ENCODE data around the gene SLC25A13. TPM values are rescaled to one million over a fixed set of nuclear protein-coding genes. Genes with fewer than 3 reads are reported as not detected.

Gene SLC25A13
- total and polyA plus RNA-seq, 2 experiments from 2014 or later = 4.8 to 19.1 TPM

GRCh38 chr7:96282835-96283234 is 39.1 kb downstream of the SLC25A13 start:
- Histone ChIP-seq H2AFZ (no peak overlapping the region), H4K20me1 (ENCODE audit: insufficient read depth) (no peaks in the 10 kb centered on the region), H3K9me3 (ENCODE audit: low read depth) (no peaks in the 10 kb centered on the region), H3K9me2 (ENCODE audit: insufficient read depth) (no peaks in the 10 kb centered on the region), H3K36me3 (ENCODE audit: low read depth) (no peaks in the 10 kb centered on the region), H3K27me3 (replicated peaks; ENCODE audit: insufficient read depth) (no peaks in the 10 kb centered on the region), H3K4me3 (no peak overlapping the region), H3K4me1 (ENCODE audit: insufficient read depth) (no peaks in the 10 kb centered on the region), H3F3A (ENCODE audit: insufficient read depth) (no peaks in the 10 kb centered on the region), H3K79me2 (ENCODE audit: insufficient read depth) (no peaks in the 10 kb centered on the region), H3K4me2 (ENCODE audit: unreplicated experiment) (no peak overlapping the region), H3K9ac (no peak overlapping the region), H3K27ac (no peak overlapping the region)
- DNase-seq = no peak
- in situ Hi-C loops (cut with MboI) = no loop called here
- WGBS, 2 experiments (ENCODE audit: low coverage in 1 of 2, low lambda C conversion rate in 2 of 2, missing lambda C conversion rate in 2 of 2) = 95% methylated on average over 1 of the region's 1 CpG
- TF ChIP-seq EZH2 (IDR thresholded peaks at IDR 0.05; ENCODE audit: insufficient read depth, poor library complexity, severe bottlenecking) (no peak), EZH2phosphoT487 (IDR thresholded peaks at IDR 0.05; ENCODE audit: insufficient read depth, low read depth) (no peak)

- H3K79me2 ChIP-seq (ENCODE audit: insufficient read depth) = no peaks in the 10 kb centered on the region
- no peaks in the 10 kb centered on the region for H4K20me1 ChIP-seq (ENCODE audit: insufficient read depth)
- H2AFZ ChIP-seq = no peak overlapping the region
- TF ChIP-seq EZH2phosphoT487 (IDR thresholded peaks at IDR 0.05; ENCODE audit: insufficient read depth, low read depth) (no peak), EZH2 (IDR thresholded peaks at IDR 0.05; ENCODE audit: insufficient read depth, poor library complexity, severe bottlenecking) (no peak)
- no peaks in the 10 kb centered on the region for H3K27me3 ChIP-seq (replicated peaks; ENCODE audit: insufficient read depth)
- H3K4me3 ChIP-seq = no peak overlapping the region
- no peak overlapping the region for H3K27ac ChIP-seq
- H3K9ac ChIP-seq = no peak overlapping the region
- DNase-seq = no peak
- H3F3A ChIP-seq (ENCODE audit: insufficient read depth) = no peaks in the 10 kb centered on the region
- no peaks in the 10 kb centered on the region for H3K4me1 ChIP-seq (ENCODE audit: insufficient read depth)
- WGBS, 2 experiments (ENCODE audit: low coverage in 1 of 2, low lambda C conversion rate in 2 of 2, missing lambda C conversion rate in 2 of 2) = 94 to 98% methylated on average over 4 of the region's 4 CpGs
- H3K4me2 ChIP-seq (ENCODE audit: unreplicated experiment) = no peak overlapping the region
- in situ Hi-C loops (cut with MboI) = no loop called here
- no peaks in the 10 kb centered on the region for H3K36me3 ChIP-seq (ENCODE audit: low read depth)
- H3K9me3 ChIP-seq (ENCODE audit: low read depth) = no peaks in the 10 kb centered on the region
- no peaks in the 10 kb centered on the region for H3K9me2 ChIP-seq (ENCODE audit: insufficient read depth)
These were observed 44.0 kb downstream of the SLC25A13 start for GRCh38 chr7:96277921-96278320.

GRCh38 chr7:96276019-96276418 is 45.9 kb downstream of the SLC25A13 start:
- H3K9ac ChIP-seq = no peak overlapping the region
- no peak overlapping the region for H3K4me2 ChIP-seq (ENCODE audit: unreplicated experiment)
- H3K9me3 ChIP-seq (ENCODE audit: low read depth) = no peaks in the 10 kb centered on the region
- H2AFZ ChIP-seq = no peak overlapping the region
- H3K27me3 ChIP-seq (replicated peaks; ENCODE audit: insufficient read depth) = no peaks in the 10 kb centered on the region
- H3K9me2 ChIP-seq (ENCODE audit: insufficient read depth) = no peaks in the 10 kb centered on the region
- no peaks in the 10 kb centered on the region for H3K36me3 ChIP-seq (ENCODE audit: low read depth)
- WGBS, 2 experiments (ENCODE audit: low coverage in 1 of 2, low lambda C conversion rate in 2 of 2, missing lambda C conversion rate in 2 of 2) = 67 to 82% methylated on average over 2 of the region's 2 CpGs
- in situ Hi-C loops (cut with MboI) = no loop called here
- H3K4me1 ChIP-seq (ENCODE audit: insufficient read depth) = no peaks in the 10 kb centered on the region
- TF ChIP-seq EZH2 (IDR thresholded peaks at IDR 0.05; ENCODE audit: insufficient read depth, poor library complexity, severe bottlenecking) (no peak), EZH2phosphoT487 (IDR thresholded peaks at IDR 0.05; ENCODE audit: insufficient read depth, low read depth) (no peak)
- H4K20me1 ChIP-seq (ENCODE audit: insufficient read depth) = no peaks in the 10 kb centered on the region
- no peak overlapping the region for H3K27ac ChIP-seq
- DNase-seq = no peak
- H3K4me3 ChIP-seq = no peak overlapping the region
- no peaks in the 10 kb centered on the region for H3K79me2 ChIP-seq (ENCODE audit: insufficient read depth)
- no peaks in the 10 kb centered on the region for H3F3A ChIP-seq (ENCODE audit: insufficient read depth)

GRCh38 chr7:96273716-96274115 is 48.2 kb downstream of the SLC25A13 start:
- Histone ChIP-seq H4K20me1 (ENCODE audit: insufficient read depth) (no peaks in the 10 kb centered on the region), H3K9me2 (ENCODE audit: insufficient read depth) (no peaks in the 10 kb centered on the region), H3K4me1 (ENCODE audit: insufficient read depth) (no peaks in the 10 kb centered on the region), H3K27ac (no peak overlapping the region), H3F3A (ENCODE audit: insufficient read depth) (no peaks in the 10 kb centered on the region), H3K9ac (no peak overlapping the region), H3K4me3 (no peak overlapping the region), H3K79me2 (ENCODE audit: insufficient read depth) (no peaks in the 10 kb centered on the region), H3K4me2 (ENCODE audit: unreplicated experiment) (no peak overlapping the region), H3K36me3 (ENCODE audit: low read depth) (no peaks in the 10 kb centered on the region), H3K9me3 (ENCODE audit: low read depth) (no peaks in the 10 kb centered on the region), H3K27me3 (replicated peaks; ENCODE audit: insufficient read depth) (no peaks in the 10 kb centered on the region), H2AFZ (no peak overlapping the region)
- no peak for DNase-seq
- 96 to 100% methylated on average over 1 of the region's 1 CpG for WGBS, 2 experiments (ENCODE audit: low coverage in 1 of 2, low lambda C conversion rate in 2 of 2, missing lambda C conversion rate in 2 of 2)
- in situ Hi-C loops (cut with MboI) = no loop called here
- TF ChIP-seq EZH2 (IDR thresholded peaks at IDR 0.05; ENCODE audit: insufficient read depth, poor library complexity, severe bottlenecking) (no peak), EZH2phosphoT487 (IDR thresholded peaks at IDR 0.05; ENCODE audit: insufficient read depth, low read depth) (no peak)
